Duodenal mucosa (tissue), 2 donors: ENCODE results near the gene ROBO2.

Experiments used
- H3K27ac ChIP-seq: one replicate; pipeline ENCODE4 v1.7.0; 2013; ENCODE audit warnings: low read depth, low read length
- H3K27me3 ChIP-seq, 2 donors: one replicate each; pipeline ENCODE4 v1.7.0; 2013; ENCODE audit warnings: low read length in 2 of 2, control low read depth in 1 of 2; ENCODE audit not compliant: insufficient read depth in 2 of 2, control insufficient read depth in 1 of 2
- H3K36me3 ChIP-seq, 2 donors: one replicate each; pipeline ENCODE4 v1.7.0; 2013; ENCODE audit warnings: low read length in 2 of 2, control low read depth in 1 of 2; ENCODE audit not compliant: insufficient read depth in 2 of 2, control insufficient read depth in 1 of 2
- H3K4me1 ChIP-seq, 2 donors: one replicate each; pipeline ENCODE4 v1.7.0; 2013; ENCODE audit warnings: low read length in 2 of 2, control low read depth in 1 of 2; ENCODE audit not compliant: insufficient read depth in 2 of 2, control insufficient read depth in 1 of 2
- H3K4me3 ChIP-seq, 2 donors: one replicate each; pipeline ENCODE4 v1.7.0; 2013; ENCODE audit warnings: low read length in 2 of 2, low read depth in 1 of 2
- H3K9ac ChIP-seq, 2 donors: one replicate each; pipeline ENCODE4 v1.7.0; 2013; ENCODE audit warnings: low read length in 2 of 2, low read depth in 1 of 2
- H3K9me3 ChIP-seq, 2 donors: one replicate each; pipeline ENCODE4 v1.7.0; 2013; ENCODE audit warnings: low read length in 2 of 2, control low read depth in 1 of 2; ENCODE audit not compliant: control insufficient read depth in 1 of 2

ROBO2 gene

DNA sequence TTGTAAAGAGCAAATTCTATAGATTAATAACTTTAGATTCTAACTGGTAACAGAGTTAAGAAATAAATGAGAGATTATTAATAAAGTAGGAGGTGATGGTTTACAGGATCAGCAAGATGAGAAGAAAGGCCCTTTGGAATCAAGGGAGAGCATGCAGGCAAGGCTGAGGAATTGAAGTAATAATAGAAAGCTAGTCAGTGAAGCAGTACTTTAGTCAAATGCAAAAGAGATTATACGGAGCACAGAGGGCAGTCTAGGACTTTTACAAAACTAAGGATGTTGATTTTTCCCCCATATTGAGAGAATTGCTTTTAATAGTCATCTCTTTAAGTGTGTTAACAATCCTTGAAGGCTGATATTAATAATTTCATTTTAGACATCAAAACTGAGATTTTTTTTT, 146.4 kb downstream of the ROBO2 start:
- no peak overlapping the region for H3K4me3 ChIP-seq
- H3K36me3 ChIP-seq = no peaks in the 10 kb centered on the region
- no peak overlapping the region for H3K9ac ChIP-seq

DNA sequence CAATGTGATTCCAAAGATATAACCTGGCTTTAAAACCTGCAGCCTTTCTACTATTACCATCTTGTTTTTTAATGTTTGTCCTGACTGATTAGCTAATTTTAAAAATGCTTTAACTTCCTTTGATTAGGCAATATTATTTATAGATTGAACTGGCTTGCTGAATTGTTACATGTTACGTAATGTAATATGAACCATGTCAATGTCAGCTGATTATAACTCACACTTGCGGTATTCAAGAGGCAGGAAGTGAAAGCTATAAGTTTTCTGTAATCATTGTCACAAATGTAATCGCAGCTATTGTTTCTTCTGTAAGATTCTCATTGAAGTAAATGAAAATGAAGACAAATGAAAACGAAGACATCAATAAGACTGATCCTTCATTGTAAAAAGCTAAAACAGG, 146.8 kb downstream of the ROBO2 start:
- H3K4me3 ChIP-seq = no peak overlapping the region
- no peaks in the 10 kb centered on the region for H3K36me3 ChIP-seq
- no peaks in the 10 kb centered on the region for H3K4me1 ChIP-seq
- no peaks in the 10 kb centered on the region for H3K27me3 ChIP-seq
- H3K9me3 ChIP-seq = no peaks in the 10 kb centered on the region
- H3K27ac ChIP-seq = no peak overlapping the region
- H3K9ac ChIP-seq = no peak overlapping the region

More for the DNA sequence above, 146.4 kb downstream of the ROBO2 start:
- no peaks in the 10 kb centered on the region for H3K27me3 ChIP-seq
- no peaks in the 10 kb centered on the region for H3K9me3 ChIP-seq
- H3K4me1 ChIP-seq = no peaks in the 10 kb centered on the region
- no peak overlapping the region for H3K27ac ChIP-seq

DNA sequence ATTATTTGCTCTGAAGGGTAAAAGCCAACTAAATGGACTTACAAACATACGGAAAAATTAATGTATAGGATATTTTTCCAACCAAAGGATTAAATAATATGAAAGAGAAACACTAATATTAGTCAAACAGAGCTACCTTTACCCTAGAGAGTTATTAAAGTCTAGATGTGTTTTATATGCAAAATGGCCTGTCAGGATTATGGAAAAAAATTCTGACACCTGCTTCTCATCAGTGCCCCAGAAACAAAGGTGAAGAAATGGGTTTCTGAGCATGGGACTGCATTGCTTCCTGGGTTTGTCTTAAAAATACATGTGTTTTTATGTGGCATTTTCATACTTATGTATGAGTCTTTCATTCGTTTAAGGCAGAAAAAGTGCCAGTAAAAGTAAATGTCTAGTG, 148.3 kb downstream of the ROBO2 start:
- Histone ChIP-seq H3K27ac (no peak overlapping the region), H3K27me3 (no peaks in the 10 kb centered on the region), H3K9me3 (no peaks in the 10 kb centered on the region), H3K9ac (no peak overlapping the region), H3K36me3 (no peaks in the 10 kb centered on the region), H3K4me3 (no peak overlapping the region), H3K4me1 (no peaks in the 10 kb centered on the region)

DNA sequence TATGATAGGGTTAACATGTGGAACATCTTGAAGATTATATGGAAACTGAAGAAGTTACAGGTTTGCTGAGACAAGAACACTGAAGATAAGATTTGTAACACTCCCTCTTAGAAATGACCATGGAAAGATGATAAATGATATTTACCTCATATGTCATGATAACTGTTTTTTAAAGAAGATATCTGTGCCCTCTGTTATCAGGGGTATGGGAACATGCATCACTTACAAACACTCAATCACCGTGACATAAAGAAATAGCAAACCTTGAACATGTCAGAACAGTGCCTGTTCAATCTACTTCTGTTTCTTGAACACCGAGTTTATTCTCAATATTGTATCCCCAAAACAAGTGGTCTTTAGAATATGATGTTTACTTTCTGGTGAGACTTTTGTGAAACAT, 149.4 kb downstream of the ROBO2 start:
- Histone ChIP-seq H3K9ac (no peak overlapping the region), H3K27me3 (no peaks in the 10 kb centered on the region), H3K4me3 (no peak overlapping the region), H3K9me3 (no peaks in the 10 kb centered on the region), H3K36me3 (no peaks in the 10 kb centered on the region), H3K4me1 (no peaks in the 10 kb centered on the region), H3K27ac (no peak overlapping the region)

DNA sequence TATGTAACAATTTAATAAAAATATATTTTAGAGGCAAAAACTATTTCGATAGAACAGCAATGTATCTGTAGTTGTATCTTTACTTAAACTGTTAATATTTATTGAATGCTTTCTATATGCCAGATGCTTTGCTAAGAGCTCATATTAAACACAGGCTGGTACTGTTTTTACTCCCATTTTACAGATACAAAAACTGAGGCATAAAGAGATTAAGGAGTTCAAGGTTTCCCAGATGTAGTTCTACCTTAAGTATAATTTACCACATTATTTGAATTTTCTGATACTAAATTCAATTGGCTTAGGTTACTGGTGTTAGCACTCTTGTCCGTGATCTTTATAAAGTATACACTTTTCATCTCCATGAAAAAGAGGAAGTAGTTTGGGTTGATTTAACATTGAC, 149.8 kb downstream of the ROBO2 start:
- H3K9me3 ChIP-seq = no peaks in the 10 kb centered on the region
- H3K4me1 ChIP-seq = no peaks in the 10 kb centered on the region
- no peak overlapping the region for H3K9ac ChIP-seq
- no peak overlapping the region for H3K27ac ChIP-seq
- H3K27me3 ChIP-seq = no peaks in the 10 kb centered on the region
- no peaks in the 10 kb centered on the region for H3K36me3 ChIP-seq
- H3K4me3 ChIP-seq = no peak overlapping the region

DNA sequence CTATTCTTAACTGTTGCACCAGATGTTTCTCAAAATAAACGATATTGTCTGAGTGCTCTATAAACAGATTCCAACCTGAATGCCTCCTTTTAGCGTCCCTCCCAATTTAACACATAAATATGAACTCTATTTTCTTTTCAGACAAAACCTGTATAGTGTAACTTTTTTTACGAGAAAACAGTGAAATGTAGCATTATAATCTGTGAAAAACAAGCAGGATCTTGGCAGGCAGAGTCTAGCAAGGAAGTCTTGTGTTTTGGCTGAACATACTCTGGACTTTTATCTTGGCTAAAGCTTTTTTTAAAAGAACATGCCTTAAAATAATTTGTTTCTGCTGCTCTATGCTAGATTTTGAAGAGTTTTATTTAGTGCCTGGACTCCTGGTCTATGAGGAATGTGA, 150.5 kb downstream of the ROBO2 start:
- Histone ChIP-seq H3K9ac (no peak overlapping the region), H3K9me3 (no peaks in the 10 kb centered on the region), H3K27me3 (no peaks in the 10 kb centered on the region), H3K4me3 (no peak overlapping the region), H3K27ac (no peak overlapping the region), H3K4me1 (no peaks in the 10 kb centered on the region), H3K36me3 (no peaks in the 10 kb centered on the region)

DNA sequence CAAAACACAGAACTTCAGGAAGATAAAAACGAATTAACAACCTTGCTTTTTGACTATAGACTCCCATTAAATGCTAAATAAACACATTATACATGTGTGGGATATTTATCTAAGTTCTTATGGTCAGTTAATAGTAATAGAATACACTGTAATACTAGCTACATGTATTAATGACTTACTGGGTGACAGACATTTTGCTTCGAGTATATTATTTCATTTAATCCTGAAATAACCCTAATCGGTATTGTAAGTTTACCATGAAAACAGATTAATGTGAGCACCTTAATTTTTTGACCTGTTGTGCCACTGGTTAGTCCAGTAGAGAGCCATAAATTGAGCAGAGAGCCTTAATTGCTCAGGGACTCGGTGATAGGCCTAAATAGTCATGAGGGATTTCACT, 151.1 kb downstream of the ROBO2 start:
- H3K4me1 ChIP-seq = no peaks in the 10 kb centered on the region
- no peak overlapping the region for H3K27ac ChIP-seq
- H3K27me3 ChIP-seq = no peaks in the 10 kb centered on the region
- H3K9me3 ChIP-seq = no peaks in the 10 kb centered on the region
- H3K4me3 ChIP-seq = no peak overlapping the region
- no peaks in the 10 kb centered on the region for H3K36me3 ChIP-seq
- H3K9ac ChIP-seq = no peak overlapping the region

DNA sequence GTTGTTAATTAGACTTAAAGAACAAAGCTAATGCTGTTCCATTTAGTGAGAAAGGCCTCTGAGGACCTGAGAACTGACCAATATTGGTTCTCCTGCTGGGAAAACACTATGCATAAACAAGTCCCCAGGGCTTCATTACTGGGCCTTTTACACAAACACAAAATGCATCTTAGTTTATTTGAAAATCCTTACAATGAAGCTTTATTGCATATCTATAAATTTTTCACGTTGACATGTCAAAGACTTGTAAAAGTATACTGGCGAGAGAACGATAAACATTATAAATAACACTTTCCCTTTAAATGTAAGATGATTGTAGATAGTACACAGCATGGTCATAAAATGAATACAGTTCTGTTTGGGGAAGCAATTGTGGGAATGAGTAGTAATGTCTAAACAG, 151.7 kb downstream of the ROBO2 start:
- H3K9me3 ChIP-seq = no peaks in the 10 kb centered on the region

DNA sequence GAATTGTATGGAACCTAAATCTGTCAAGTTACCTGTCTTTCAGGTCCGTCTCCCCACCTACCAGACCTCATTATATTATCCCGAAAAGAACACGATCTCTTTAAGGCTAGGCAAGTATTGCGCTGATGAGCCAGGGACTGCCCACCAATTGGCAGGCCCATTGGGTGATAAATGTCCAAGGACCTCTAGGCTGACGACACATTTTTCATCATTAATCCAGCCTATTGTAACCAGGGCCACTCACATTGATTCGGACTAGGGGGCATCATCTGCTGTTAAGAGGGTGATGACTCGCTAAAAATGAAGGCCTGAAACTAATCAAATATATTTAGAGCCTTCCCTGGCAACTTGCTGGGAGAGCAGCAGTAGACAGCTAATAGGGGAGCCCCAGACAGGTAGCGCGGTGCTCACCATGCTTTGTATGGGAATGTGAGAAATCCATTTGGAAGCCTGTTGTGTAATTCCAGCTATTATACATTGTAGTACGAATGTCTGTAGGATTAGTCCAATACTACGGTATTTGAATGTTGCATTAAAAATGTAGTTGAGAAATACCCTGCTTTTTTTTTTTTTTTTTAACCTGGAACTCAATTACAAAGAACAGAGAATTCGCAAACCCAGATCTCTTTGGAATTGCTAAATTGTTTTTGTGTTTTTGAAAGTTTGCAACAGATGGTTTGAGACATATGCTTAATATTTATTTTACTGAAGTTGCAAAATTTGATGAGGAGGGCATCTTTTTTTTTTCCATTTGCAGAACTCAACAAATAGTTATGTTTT, 156.1 kb downstream of the ROBO2 start:
- Histone ChIP-seq H3K4me3 (no peak overlapping the region), H3K9me3 (no peaks in the 10 kb centered on the region), H3K36me3 (no peaks in the 10 kb centered on the region), H3K27me3 (no peaks in the 10 kb centered on the region), H3K9ac (no peak overlapping the region), H3K4me1 (no peaks in the 10 kb centered on the region), H3K27ac (no peak overlapping the region)

More for the DNA sequence above, 151.7 kb downstream of the ROBO2 start:
- no peak overlapping the region for H3K4me3 ChIP-seq
- H3K27ac ChIP-seq = no peak overlapping the region
- H3K36me3 ChIP-seq = no peaks in the 10 kb centered on the region
- H3K27me3 ChIP-seq = no peaks in the 10 kb centered on the region
- H3K9ac ChIP-seq = no peak overlapping the region
- no peaks in the 10 kb centered on the region for H3K4me1 ChIP-seq

DNA sequence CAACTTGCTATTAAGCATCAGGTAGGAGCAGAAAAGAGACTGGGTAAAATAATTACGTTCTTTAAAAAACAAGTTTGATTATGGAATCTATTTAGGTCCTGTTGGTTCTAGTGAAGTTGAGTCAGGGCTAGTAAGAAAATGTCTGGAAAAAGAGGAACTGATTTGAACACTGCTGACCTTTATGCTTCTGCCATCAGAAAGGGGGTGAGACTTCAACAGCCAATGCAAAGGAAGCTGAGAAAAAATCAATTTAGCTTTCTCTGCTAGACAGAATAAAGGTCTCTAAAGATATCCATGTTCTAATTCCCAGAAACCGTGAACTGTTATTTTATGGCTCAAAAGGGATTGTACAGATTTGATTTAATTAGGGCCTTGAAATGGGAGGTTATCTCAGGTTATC, 157.5 kb downstream of the ROBO2 start:
- Histone ChIP-seq H3K27ac (no peak overlapping the region), H3K9me3 (no peaks in the 10 kb centered on the region), H3K27me3 (no peaks in the 10 kb centered on the region), H3K9ac (no peak overlapping the region), H3K36me3 (no peaks in the 10 kb centered on the region), H3K4me3 (no peak overlapping the region), H3K4me1 (no peaks in the 10 kb centered on the region)
